Stimulated activated effector memory CD8-positive, alpha-beta T cell treated with anti-CD3 and anti-CD28 coated beads, Interleukin-12 subunit alpha, Interleukin-12 subunit beta, amount 100 ng/mL, for 72 hours (primary cell): ENCODE data around the gene ATP4B.

ENCODE experiments used
- ATAC-seq: fragments of 150-1000 bp; cut with Tn5 transposase; 2 replicates; pipeline ENCODE4 v1.10.0; 2021
- DNase-seq, 2 donors: peaks; one replicate each; pipeline ENCODE4 v3.0.0; 2021 to 2022; ENCODE audit warnings: low spot score in 2 of 2
- H3K27ac Mint-ChIP-seq: one replicate; pipeline ENCODE4 v1.8.0; 2022; ENCODE audit warnings: mild to moderate bottlenecking, mixed read lengths
- H3K36me3 Mint-ChIP-seq: one replicate; pipeline ENCODE4 v1.8.0; 2022; ENCODE audit warnings: mild to moderate bottlenecking, mixed read lengths
- H3K4me1 Mint-ChIP-seq: one replicate; pipeline ENCODE4 v1.8.0; 2022; ENCODE audit warnings: mixed read lengths
- H3K4me3 Mint-ChIP-seq: one replicate; pipeline ENCODE4 v1.8.0; 2022; ENCODE audit warnings: mild to moderate bottlenecking, mixed read lengths
- H3K9me3 Mint-ChIP-seq: one replicate; pipeline ENCODE4 v1.8.0; 2022; ENCODE audit warnings: mixed read lengths

Gene ATP4B

GRCh38 chr13:113650731-113651148 lies 7.3 kb downstream of the ATP4B start:
- Mint-ChIP-seq H3K36me3 (no peaks in the 10 kb centered on the region), H3K27ac (no peak overlapping the region), H3K9me3 (no peaks in the 10 kb centered on the region), H3K4me3 (no peak overlapping the region), H3K4me1 (peaks cover 12% of the 10 kb centered on the region)
- no peak for ATAC-seq
- DNase-seq, result no peak

DNA sequence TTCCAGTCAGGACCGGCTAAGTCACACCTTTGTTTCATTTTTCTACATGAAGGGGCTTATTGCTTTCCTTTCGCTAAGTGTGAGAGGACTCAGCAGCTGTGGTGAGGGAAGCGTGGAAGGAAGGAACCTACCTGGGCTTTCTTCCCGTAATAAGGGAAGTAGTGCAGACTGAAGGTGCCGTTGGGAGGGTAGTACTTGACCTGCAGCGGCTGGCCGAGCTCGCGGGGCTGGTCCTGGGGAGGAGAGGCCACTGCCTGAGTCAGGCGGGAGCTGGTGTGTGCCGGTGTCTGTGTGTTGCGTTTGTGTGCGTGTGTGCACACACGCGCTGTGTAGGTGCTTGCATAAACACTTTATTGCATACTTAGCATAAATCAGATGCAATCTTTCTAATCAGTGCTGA lies 7.7 kb downstream of the ATP4B start:
- Mint-ChIP-seq H3K27ac (no peak overlapping the region), H3K36me3 (no peaks in the 10 kb centered on the region), H3K4me1 (peaks cover 12% of the 10 kb centered on the region), H3K9me3 (no peaks in the 10 kb centered on the region), H3K4me3 (no peak overlapping the region)
- DNase-seq, result no peak
- ATAC-seq, result no peak

GRCh38 chr13:113649212-113649611 lies 8.8 kb downstream of the ATP4B start:
- ATAC-seq, result no peak
- Mint-ChIP-seq H3K4me1 (peaks cover 12% of the 10 kb centered on the region), H3K27ac (no peak overlapping the region), H3K9me3 (no peaks in the 10 kb centered on the region), H3K4me3 (no peak overlapping the region), H3K36me3 (no peaks in the 10 kb centered on the region)
- no peak for DNase-seq

- no peaks in the 10 kb centered on the region for H3K36me3 Mint-ChIP-seq
- peaks cover 2% of the 10 kb centered on the region for H3K4me1 Mint-ChIP-seq
- peak overlapping the region; percentile 54 for H3K27ac Mint-ChIP-seq
- ATAC-seq (no peak), DNase-seq (no peak)
- H3K4me3 Mint-ChIP-seq, result no peak overlapping the region
- H3K9me3 Mint-ChIP-seq, result no peaks in the 10 kb centered on the region
These were observed 9.8 kb downstream of the ATP4B start for GRCh38 chr13:113648216-113648610.

DNA sequence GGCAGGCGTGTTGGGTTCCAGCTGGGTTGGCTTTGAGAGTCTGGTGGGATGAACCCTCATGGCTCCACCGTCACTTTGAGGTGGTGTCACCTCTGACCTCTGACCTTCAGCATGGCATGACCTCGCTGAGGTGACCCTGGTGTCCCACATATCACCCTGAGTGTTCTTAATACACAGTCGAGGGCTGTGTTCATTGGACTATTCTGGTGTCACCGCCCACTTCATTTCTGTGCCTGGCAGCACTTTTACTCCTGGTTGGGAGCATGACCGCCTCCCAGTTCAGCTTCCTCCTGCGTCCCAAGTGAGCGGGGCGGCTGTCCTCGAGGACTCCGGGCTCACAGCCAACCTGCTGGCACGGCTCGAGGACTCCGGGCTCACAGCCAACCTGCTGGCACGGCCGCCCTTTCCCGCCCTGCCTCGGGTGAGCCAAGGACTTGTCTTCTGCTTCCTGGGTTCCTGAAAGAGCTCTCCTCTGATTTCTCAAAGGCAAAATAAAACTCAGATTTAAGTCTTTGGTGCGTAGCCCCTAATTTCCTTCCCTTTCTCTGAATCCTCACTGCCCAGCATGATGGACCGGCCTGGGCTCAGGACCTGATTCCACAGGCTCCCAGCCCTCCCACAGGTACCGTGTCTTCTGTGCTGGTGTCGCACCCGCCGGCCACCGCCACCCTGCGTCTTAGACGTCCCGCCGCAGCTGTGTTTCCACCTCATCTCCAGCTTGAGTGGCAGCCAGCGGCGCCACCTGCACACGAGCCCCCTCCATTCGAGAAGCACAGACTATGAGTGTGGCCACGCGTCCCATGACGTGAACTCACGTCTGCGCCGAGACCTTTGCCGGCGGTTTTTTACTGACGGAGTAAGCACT lies 10.4 kb downstream of the ATP4B start:
- H3K27ac Mint-ChIP-seq, result peak overlapping the region; percentile 54
- H3K36me3 Mint-ChIP-seq, result peaks cover 4% of the 10 kb centered on the region
- ATAC-seq, result peak; percentile 16

DNA sequence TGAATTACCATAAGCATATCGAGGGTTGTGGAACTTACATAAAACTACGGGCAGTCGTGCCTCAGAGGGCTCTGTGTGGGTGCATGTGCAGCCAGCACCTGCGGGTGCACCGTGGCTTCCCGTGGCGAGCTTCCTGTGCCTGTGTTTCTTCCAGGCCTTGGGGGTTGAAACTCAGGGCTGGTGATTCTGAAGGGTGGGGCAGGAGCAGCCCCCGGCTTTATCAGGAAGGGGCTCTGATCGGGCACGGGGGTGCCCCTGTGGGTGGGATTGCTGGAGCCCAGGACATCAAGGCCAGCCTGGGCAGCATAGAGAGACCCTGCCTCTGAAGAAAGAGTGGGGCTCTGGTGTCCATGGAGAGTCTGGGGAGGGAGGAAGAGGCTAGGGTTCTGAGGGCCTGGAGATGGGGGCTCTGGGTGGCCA lies 11.1 kb downstream of the ATP4B start:
- DNase-seq (no peak), ATAC-seq (peak; percentile 11)
- H3K36me3 Mint-ChIP-seq, result peaks cover 11% of the 10 kb centered on the region
- no peaks in the 10 kb centered on the region for H3K9me3 Mint-ChIP-seq
- H3K4me3 Mint-ChIP-seq, result no peak overlapping the region
- H3K27ac Mint-ChIP-seq, result peak overlapping the region; percentile 6
- H3K4me1 Mint-ChIP-seq, result no peaks in the 10 kb centered on the region

More for the DNA sequence above, 10.4 kb downstream of the ATP4B start:
- no peak for DNase-seq
- Mint-ChIP-seq H3K9me3 (no peaks in the 10 kb centered on the region), H3K4me3 (no peak overlapping the region), H3K4me1 (no peaks in the 10 kb centered on the region)

GRCh38 chr13:113646376-113646775 lies 11.6 kb downstream of the ATP4B start:
- H3K9me3 Mint-ChIP-seq, result no peaks in the 10 kb centered on the region
- H3K27ac Mint-ChIP-seq, result peak overlapping the region; percentile 6
- DNase-seq (no peak), ATAC-seq (no peak)
- H3K4me3 Mint-ChIP-seq, result no peak overlapping the region
- peaks cover 17% of the 10 kb centered on the region for H3K36me3 Mint-ChIP-seq
- no peaks in the 10 kb centered on the region for H3K4me1 Mint-ChIP-seq

DNA sequence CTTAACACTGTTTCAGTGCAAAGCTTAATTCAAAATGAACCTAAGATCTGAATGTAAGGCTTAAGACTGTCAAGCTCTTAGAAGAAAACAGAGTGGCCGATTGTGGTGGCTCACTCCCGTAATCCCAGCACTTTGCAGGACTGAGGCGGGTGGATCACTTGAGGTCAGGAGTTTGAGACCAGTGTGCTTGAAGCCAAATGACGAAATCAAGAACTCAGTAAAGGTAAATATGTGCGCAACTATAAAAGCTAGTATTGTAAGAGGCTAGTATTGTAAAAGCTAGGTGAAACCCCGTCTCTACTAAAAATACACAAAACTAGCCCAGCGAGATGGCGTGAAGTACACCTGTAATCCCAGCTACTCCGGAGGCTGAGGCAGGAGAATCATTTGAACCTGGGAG lies 12.7 kb downstream of the ATP4B start:
- H3K4me3 Mint-ChIP-seq, result no peak overlapping the region
- no peaks in the 10 kb centered on the region for H3K4me1 Mint-ChIP-seq
- no peaks in the 10 kb centered on the region for H3K9me3 Mint-ChIP-seq
- DNase-seq (no peak), ATAC-seq (no peak)
- H3K27ac Mint-ChIP-seq, result no peak overlapping the region
- peaks cover 27% of the 10 kb centered on the region for H3K36me3 Mint-ChIP-seq

DNA sequence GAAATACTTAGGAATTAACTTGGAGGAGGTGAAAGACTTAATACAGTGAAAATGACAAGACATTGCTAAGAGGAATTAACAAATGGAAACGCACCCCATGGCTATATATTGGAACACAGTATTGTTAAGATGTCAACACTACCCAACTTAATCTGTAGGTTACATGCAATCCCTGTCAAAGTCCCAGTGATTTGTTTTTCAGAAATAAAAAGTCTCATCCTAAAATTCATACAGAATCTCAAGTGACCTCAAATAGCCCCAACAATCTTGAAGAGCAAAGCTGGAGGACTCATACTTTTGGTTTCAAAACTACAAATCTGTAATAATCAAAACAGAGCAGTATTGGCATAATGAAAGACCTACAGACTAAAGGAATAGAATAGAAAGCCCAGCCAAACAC lies 13.2 kb downstream of the ATP4B start:
- H3K36me3 Mint-ChIP-seq, result peaks cover 32% of the 10 kb centered on the region
- H3K4me1 Mint-ChIP-seq, result no peaks in the 10 kb centered on the region
- H3K27ac Mint-ChIP-seq, result no peak overlapping the region

DNA sequence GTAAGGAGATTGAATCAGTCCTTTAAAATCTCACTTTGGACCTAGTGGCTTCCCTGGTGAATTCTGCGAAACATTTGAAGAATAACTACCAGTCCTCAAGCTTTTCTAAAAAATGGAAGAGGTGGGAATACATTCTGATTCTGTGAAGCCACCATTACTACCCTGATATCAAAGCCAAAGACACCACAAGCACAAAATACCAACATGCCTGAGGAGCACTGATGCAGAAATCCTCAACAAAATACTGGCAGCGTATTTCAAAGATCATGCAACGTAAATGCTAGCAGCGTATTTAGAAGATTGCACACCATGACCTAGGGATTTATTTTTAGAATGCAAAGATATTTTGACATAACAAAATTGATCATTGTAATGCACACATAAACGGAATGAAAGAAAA lies 14.4 kb downstream of the ATP4B start:
- ATAC-seq (no peak), DNase-seq (no peak)
- Mint-ChIP-seq H3K36me3 (peaks cover 44% of the 10 kb centered on the region), H3K4me3 (no peak overlapping the region), H3K27ac (no peak overlapping the region), H3K9me3 (no peaks in the 10 kb centered on the region), H3K4me1 (no peaks in the 10 kb centered on the region)

More for the DNA sequence above, 13.2 kb downstream of the ATP4B start:
- Mint-ChIP-seq H3K4me3 (no peak overlapping the region), H3K9me3 (no peaks in the 10 kb centered on the region)
- DNase-seq (no peak), ATAC-seq (no peak)

DNA sequence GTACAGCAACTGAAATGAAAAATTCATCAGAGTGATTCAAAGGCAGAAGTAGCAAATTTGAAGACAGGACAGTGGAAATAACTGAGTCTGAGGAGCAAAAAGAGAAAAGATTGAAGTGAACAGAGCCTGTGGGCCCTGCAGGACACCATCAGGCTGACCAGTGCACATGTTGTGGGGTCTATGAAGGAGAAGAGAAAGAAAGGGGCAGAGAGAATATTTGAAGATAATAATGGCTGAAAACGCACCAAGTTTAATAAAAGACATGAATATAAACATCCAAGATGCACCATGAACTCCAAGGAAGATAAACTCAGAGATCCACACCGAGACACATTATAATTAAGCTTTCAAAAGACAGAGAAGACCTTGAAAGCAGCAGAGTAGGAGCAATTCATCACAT lies 15.4 kb downstream of the ATP4B start:
- no peak overlapping the region for H3K27ac Mint-ChIP-seq
- DNase-seq (no peak), ATAC-seq (no peak)
- no peaks in the 10 kb centered on the region for H3K4me1 Mint-ChIP-seq
- peaks cover 55% of the 10 kb centered on the region for H3K36me3 Mint-ChIP-seq
- no peak overlapping the region for H3K4me3 Mint-ChIP-seq
- H3K9me3 Mint-ChIP-seq, result no peaks in the 10 kb centered on the region

- H3K9me3 Mint-ChIP-seq, result no peaks in the 10 kb centered on the region
These were observed 16.6 kb downstream of the ATP4B start for GRCh38 chr13:113641426-113641825.

DNA sequence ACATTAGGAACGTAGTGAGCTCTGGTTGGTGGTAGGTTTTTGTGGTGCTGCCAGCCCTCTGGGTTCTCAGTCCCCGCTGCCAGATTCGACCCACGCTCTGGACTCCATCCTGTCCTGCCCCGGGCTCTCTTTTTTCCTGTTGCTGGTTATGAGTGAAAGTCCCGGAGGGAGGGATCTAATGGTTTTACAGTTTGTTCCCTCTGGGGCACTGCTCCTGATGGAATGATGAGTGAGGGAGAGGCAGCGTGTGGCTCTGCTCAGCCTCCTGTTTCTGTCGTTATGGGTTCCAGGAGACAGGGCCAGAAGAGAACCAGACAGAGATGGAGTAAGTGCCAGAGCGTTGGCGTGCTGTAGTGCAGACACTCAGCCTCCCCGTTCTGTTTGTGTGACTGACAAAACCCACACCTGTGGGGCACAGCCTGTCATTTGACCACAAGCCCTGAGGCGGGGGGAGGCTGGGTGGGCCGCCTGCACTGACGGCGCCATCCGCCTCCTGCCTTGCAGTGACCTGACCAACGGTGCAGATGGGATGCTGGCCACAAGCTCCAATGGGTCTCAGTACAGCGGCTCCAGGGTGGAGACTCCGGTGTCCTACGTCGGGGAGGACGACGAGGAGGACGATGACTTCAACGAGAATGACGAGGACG lies 18.3 kb downstream of the ATP4B start:
- ATAC-seq (no peak), DNase-seq (no peak)
- H3K27ac Mint-ChIP-seq, result no peak overlapping the region
- no peaks in the 10 kb centered on the region for H3K4me1 Mint-ChIP-seq
- H3K36me3 Mint-ChIP-seq, result peaks cover 83% of the 10 kb centered on the region
- H3K9me3 Mint-ChIP-seq, result no peaks in the 10 kb centered on the region
- H3K4me3 Mint-ChIP-seq, result no peak overlapping the region

More at GRCh38 chr13:113641426-113641825, 16.6 kb downstream of the ATP4B start:
- Mint-ChIP-seq H3K4me1 (no peaks in the 10 kb centered on the region), H3K36me3 (peaks cover 66% of the 10 kb centered on the region), H3K4me3 (no peak overlapping the region), H3K27ac (no peak overlapping the region)
- ATAC-seq, result no peak
- no peak for DNase-seq

DNA sequence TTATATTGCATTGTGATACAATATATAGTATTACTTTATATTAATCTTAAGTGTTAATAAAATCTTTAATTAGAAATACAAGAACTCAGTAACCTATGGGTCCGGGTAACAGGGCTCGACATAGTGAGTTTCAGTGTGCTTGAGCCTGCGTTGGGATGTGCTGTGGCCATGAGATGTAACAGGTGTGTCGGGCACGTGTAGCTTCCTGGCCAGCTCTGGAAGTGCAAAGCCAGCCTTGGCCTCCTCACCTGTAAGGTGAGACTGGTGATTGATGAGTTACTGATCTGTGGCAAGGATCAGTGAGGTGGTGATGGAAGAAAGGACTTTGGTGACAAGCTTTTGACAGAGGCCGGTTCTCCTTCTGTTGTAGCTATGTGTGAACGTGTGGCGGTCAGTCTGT lies 19.2 kb downstream of the ATP4B start:
- Mint-ChIP-seq H3K36me3 (peaks cover 92% of the 10 kb centered on the region), H3K27ac (no peak overlapping the region), H3K9me3 (no peaks in the 10 kb centered on the region), H3K4me1 (no peaks in the 10 kb centered on the region), H3K4me3 (no peak overlapping the region)
- DNase-seq (no peak), ATAC-seq (no peak)

GRCh38 chr13:113638173-113638746 lies 19.7 kb downstream of the ATP4B start:
- Mint-ChIP-seq H3K4me1 (no peaks in the 10 kb centered on the region), H3K4me3 (no peak overlapping the region), H3K9me3 (no peaks in the 10 kb centered on the region), H3K27ac (no peak overlapping the region), H3K36me3 (peaks cover 98% of the 10 kb centered on the region)
- no peak for ATAC-seq
- DNase-seq, result no peak
